NCI-H524 treated with DMSO at 0.1 percent for 48 hours (cell line): ENCODE data around the gene RTN4R.
A peak's percentile ranks its signal among the peaks of the same experiment; 100 is the strongest.

Source experiments
- DNase-seq: peaks from one replicate; lab custom pipeline; 2025; lab: John Stamatoyannopoulos, UW

RTN4R gene

DNA sequence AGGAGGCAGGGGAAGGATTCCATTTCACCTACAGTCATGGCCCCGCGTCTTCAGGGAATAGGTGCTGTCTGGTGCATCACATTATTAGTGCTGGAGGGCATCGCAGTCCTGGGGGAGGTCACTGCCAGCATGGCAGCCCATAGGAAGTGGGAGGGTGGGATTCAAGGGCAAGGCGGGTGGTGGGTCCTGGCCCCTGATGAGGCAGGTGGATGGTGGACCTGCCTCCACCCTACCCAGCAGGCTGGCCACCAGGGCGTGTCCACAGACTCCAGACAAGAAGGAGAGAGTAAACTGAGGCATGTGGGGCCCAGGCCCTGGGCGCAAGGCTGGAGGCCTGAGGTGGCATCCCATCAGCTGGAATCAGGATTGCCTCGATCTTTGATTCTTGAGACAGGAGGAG is 53.3 kb downstream of the RTN4R start:
- DNase-seq: no peak

GRCh38 chr22:20213833-20214708 is 54.0 kb downstream of the RTN4R start:
- no peak for DNase-seq

DNA sequence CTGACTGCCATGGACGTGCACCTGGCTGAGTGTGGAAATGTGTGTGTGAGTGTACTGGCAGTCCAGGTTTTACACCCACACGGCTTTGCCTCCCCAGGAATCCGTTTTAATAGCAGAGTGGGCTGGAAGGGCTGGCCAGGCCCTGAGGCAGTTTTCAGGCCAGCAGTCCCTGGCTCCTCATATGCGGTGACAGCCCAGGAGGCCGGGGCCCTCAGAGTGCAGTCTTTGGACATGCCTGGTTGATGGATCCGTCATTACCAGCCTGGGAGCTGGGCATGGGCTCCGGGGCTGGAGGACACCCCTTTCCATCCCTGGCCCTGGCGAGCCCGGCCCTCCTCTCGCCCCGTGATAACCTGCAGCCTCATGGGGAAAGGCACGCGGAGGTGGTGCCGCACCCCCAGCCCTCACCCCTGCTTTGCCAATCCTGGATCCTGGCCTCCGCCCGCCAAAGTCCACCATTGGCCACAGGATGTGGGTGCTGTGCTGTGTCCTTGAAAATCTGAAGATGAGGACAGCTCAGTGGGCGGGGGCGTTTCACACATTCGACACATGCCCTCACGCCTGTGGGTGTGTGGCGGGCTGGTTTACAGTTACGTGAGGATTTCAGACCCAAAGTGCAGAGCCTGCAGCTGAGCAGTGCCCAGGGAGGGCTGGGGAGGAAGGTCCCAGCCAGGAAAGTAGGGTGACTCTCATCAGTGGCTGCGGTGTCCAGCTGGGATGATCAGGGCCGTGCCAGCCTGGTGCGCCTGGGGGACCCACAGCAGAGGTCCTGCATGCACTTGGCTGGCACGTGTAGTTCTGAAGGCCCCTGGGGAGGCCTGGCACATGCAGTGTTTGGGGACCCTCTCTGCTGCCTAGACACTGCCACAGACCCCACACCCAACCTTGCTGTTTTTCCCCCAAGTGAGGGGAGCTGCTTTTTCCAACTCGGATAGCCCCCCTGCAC is 55.1 kb downstream of the RTN4R start:
- no peak for DNase-seq

DNA sequence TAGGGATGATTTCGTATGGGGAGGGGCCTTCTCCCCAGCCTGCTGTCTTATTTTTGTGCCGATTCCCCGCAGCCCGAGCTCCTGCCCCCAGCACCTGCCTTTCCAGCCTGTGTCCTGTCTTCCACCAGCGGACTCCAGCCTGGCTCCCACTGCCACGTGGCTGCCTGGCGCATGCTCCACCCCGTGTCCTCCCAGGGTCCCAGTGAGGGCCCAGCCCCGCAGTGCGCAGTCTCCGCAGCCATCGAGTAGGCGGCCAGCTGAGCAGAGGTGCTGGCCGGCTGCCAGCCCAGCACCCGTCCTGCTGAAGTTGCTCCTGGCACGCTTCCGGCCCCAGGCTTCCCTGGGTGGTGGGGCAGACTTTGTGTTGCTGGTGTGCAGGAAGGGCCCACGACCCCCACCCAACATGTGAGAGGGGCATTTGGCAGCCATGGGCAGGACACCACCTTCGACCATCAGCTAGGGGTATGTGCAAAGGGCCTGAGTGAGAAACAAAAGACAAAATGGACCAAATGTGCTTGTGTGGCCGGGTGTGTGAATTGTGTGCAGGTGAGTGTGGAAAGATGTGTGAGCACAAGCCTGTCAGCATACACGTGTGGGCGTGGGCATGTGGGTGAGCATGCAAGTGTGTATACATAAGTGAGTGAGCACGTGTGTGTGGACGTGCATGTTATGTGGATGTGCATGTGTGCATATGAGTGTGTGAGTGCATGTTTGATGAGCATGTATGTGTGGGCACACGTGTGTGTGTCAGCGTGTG is 55.9 kb downstream of the RTN4R start:
- no peak for DNase-seq

DNA sequence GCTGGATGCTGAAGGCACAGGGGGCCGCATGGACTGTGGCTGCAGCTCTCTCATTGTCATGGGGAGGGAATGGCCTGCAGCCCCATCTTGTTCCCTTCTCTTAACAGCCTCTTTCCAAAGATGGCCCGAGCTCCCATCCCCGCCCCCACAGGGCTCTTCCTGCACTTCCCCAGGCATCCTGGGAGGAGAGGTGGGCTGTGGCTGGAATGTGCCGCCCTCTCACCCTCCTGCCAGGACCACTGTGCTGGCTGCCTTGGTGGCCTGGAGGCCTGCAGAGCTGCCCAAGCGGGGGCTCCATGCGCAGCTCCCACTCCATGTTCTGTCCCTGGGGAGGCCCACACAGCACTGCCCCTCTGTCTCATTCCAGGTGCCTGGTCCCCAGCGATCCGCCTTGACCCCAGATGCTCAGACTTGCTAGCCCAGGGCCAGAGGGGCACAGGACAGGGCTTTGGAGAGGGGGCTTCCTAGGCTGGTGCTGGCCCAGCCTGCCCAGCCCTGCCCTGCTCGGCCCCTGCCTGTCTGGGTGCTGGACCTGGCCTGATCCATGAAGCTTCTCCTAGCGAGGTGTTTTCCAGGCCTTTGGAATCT is 56.6 kb downstream of the RTN4R start:
- no peak for DNase-seq

DNA sequence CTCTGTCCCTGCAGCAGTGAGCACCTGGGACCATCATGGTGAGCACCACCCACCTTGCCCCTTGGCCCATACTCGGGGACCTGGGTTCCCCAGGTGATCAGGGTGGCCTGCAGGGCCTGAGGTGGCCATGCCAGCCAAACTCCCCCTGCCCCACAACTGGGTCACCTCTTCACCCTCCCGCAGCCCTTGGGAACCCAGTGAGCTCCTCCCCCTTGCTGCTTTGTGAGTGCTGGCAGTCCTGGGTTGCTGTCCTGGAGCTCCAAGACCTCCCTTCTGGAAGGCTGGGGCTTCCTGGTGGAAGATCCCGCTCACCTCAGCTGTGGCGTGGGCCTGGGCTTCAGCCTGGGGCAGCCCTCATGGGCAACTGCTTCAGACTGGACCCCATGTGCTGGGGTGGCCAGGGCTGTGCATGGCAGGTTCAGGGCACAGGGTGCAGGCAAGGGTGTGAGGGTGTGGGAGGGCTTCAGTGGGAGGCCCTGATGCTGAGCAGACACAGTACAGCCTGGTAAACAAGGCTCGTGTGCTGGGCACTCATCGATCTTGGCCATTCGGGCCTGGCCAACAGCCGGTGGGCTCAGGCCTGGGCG is 57.6 kb downstream of the RTN4R start:
- DNase-seq: no peak

DNA sequence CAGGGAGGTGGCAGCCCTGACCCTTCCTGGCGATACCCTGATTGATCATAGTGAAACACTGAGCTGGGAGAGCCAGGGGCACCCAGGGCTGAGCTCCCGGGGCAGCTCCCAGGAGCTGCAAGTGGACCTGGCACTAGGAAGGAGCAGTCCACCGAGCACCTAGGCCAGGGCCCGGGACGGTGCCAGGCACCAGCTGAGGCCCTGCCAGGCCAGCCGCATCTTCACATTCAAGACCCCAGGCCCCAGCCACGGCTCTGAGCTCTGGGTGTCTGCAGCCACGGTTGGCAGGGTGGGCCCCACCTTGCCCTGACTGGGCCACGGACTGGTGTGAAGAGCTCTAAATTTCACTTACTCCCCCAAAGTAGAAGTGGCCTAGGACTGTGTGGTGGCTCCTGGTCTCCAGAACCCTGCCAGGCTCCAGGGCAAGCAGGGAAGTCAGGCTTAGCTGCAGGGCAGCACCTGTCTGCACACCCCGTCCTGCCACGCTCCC is 58.3 kb downstream of the RTN4R start:
- DNase-seq: no peak

- DNase-seq: no peak
These were observed 59.3 kb downstream of the RTN4R start for GRCh38 chr22:20208713-20209310.

DNA sequence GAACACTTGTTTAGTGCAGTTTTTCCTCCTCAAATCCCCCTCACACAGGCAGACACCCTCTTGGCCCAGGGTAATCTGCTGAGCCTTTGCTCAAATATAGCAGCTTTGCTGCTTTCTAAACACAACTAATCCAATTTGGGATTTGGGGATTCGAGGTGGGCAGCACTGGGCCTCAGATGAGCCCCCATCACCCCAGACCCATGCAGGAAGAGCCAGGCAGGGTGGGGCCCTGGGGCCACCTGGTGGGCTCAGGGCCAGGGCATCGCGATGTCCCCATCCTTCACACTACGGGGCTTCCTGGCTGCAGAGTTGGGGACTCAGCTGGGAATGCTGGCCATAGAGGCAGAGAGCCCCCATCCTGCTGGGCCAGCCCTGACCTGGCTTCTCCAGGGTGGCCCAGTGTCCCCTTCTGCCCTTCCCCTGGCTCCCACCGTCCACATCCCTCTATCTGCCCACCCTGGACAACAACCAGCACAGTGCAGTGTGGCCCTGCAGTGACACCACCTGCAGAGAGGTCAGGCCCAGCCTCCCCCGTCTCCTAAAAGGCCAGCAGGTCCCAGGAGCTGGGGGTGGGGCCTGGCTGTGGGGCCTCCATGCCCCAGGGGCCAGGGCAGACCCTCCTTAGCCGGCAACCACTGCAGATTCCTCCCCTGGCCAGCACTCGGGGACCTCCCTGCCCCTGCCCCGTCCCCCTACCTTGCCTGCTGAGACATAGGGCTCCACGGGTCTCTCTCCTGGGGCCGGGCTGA is 60.7 kb downstream of the RTN4R start:
- no peak for DNase-seq

- DNase-seq: no peak
These were observed 61.4 kb downstream of the RTN4R start for GRCh38 chr22:20206709-20207215.

DNA sequence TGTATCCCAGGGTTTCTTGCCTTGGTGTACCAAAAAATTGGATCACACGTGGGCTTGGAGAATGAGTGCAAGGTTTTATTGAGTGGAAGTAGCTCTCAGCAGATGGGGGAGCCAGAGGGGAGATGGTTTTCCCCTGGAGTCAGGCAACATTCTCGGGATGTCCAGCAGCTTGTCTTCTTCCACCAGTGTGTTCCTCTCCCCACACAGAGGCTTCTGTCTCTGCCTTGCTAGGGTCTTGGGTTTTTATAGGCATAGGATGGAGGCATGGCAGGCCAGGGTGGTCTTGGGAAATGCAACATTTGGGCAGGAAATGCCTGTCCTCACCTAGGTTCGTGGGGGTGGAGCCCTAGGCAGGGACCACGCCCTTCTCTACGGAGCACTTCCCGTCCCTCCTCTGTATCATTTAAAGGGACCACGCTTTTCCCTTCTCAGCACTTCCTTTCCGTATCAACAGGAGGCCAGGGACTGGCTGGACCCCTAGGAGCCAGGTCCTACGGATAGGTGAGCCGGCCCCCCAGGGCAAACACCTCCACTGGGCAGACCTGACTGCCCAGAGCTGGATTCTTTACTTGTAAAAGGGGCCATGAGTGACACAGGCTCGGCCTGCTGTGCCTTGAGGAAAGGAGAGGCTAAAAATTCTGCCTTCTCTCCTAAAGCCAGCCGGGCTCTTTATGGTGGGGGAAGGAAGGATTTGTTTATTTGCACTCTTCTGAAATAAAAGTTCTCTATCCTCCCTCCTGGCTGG is 62.0 kb downstream of the RTN4R start:
- no peak for DNase-seq

GRCh38 chr22:20205464-20205963 is 62.6 kb downstream of the RTN4R start:
- DNase-seq: no peak

DNA sequence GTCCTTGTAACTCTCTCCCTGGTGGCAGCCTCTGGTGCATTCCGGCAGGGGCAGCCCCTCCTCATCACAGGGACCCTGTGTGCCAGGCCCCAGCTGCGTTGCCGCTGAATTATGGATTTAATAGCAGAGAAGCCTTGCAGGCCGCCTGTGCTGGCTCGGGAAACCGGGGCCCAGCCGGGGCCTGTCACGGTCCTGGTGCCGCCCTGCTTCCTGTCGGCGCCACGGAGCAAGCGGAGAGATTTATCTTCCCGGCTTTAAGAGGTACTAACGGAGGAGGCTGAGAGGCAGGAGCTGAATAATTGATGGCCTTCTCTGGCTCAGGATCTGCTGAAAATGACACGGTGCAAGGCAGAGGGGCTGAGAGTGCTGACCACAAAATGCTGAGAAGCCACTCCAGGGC is 63.3 kb downstream of the RTN4R start:
- no peak for DNase-seq

DNA sequence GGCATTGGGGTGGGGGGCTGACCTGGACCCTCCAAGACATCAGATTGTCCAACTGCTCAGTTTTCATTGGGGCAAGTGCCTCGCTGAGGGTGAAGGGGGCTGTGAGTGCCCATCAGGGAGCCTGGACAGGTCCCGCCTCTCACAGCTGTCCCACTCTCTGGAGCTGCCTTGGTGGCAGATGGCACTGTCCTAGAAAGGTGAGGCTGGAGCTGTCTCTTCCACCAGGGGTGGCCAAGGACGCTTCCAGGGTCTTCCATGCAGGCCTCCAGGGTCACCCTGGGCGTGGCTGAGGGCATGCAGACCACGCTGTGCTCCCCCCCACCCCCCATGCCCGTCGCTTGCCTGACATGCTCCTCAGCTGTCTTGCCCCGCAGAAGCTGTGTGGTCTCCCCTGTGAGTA is 63.8 kb downstream of the RTN4R start:
- peak; percentile 54 for DNase-seq

GRCh38 chr22:20203552-20204201 is 64.4 kb downstream of the RTN4R start:
- no peak for DNase-seq

GRCh38 chr22:20203142-20203551 is 65.0 kb downstream of the RTN4R start:
- DNase-seq: no peak

DNA sequence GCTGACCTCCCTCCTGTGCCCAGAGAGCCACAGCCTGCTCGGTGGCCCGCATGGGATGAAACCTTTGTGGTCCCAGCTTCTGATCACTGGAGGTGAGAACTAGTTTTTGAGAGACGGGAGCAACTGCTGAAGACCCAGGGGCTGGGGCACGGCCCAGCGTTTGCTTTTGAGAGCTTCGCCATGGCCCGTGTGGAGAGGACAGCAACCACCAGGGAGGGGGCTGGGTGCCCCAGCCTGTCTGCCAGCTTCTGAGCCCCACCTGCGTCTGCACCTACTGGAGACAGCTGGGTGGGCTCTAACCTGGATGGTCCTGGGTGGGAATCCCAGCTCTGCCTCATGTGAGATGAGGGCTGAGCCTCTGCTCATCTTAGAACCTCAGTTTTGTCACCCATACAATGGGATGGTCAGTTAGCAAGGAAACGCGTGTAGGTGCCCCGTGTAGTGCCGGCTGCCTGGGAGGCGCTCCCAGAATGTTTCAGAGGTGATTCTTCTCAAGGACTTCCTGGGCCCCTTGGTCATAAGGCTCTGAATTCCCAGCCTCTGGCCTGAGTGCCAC is 66.2 kb downstream of the RTN4R start:
- DNase-seq: no peak

GRCh38 chr22:20199906-20200305 is 68.2 kb downstream of the RTN4R start:
- DNase-seq: no peak
